ENCODE measurements around the gene SLC22A23.

SLC22A23 gene

GRCh38 chr6:3371222-3371949 lies 85.5 kb downstream of the SLC22A23 start:
- no peak for TF ChIP-seq JUND (IDR thresholded peaks at IDR 0.05; ENCODE audit: low read depth)
- DNase-seq (ENCODE audit: low read depth in 1 of 2, low spot score in 1 of 2), result no peak
- in situ Hi-C loops (cut with HindIII; ENCODE audit: low pct_unique_long_range_greater_than_20kb, low sequenced_read_pairs), result no loop called here

- no peak for TF ChIP-seq JUND (IDR thresholded peaks at IDR 0.05; ENCODE audit: low read depth)
- in situ Hi-C loops (cut with HindIII; ENCODE audit: low pct_unique_long_range_greater_than_20kb, low sequenced_read_pairs), result no loop called here
- DNase-seq (ENCODE audit: low read depth in 1 of 2, low spot score in 1 of 2), result peak in 1 of 2 experiments; percentile 63
These were observed 86.3 kb downstream of the SLC22A23 start for GRCh38 chr6:3370361-3371221.

- DNase-seq (ENCODE audit: low read depth in 1 of 2, low spot score in 1 of 2), result no peak
- in situ Hi-C loops (cut with HindIII; ENCODE audit: low pct_unique_long_range_greater_than_20kb, low sequenced_read_pairs), result no loop called here
- TF ChIP-seq JUND (IDR thresholded peaks at IDR 0.05; ENCODE audit: low read depth), result no peak
These were observed 86.9 kb downstream of the SLC22A23 start for GRCh38 chr6:3369985-3370360.

GRCh38 chr6:3368685-3369084 lies 88.2 kb downstream of the SLC22A23 start:
- in situ Hi-C loops (cut with HindIII; ENCODE audit: low pct_unique_long_range_greater_than_20kb, low sequenced_read_pairs), result no loop called here
- no peak for DNase-seq (ENCODE audit: low read depth in 1 of 2, low spot score in 1 of 2)
- TF ChIP-seq JUND (IDR thresholded peaks at IDR 0.05; ENCODE audit: low read depth), result no peak

- DNase-seq (ENCODE audit: low read depth in 1 of 2, low spot score in 1 of 2), result no peak
- in situ Hi-C loops (cut with HindIII; ENCODE audit: low pct_unique_long_range_greater_than_20kb, low sequenced_read_pairs), result no loop called here
- no peak for TF ChIP-seq JUND (IDR thresholded peaks at IDR 0.05; ENCODE audit: low read depth)
These were observed 89.2 kb downstream of the SLC22A23 start for GRCh38 chr6:3367630-3368029.

DNA sequence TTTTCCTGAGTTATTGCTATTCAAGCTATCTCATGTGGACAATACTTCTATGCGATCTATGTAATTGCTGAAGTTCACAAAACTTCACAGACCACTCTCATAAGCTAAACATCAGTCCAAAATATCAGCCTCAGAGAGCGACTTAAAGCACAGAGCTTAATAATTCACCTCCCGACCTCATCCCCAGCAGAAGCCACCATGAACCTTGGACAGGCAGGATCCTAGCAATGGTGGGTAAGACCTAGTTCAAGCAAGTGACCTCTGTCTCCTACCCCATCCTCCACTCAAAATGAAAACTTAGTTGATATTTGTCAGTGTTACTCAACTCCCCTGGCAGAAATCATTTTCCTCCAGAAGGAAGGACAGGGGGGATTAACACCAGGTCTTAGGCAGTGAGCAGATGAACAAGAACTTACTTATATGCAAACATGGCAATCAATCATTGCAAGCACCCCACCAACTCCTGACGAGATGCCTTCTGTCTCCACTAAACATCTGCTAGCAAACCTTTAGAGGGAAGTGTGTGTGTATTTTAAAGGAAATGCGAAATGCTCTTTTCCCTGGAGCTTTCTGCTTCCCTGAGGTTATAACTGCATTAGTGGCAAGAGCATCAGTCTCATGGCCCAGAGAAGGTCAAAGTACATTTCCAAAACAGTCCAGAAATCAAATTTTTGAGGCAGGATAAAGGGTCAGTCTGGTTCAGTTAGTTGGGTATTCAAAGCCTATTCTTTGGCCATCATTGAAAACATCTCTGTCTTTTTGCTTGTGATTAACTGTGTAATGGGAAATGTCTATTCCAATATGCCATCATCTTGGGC lies 90.0 kb downstream of the SLC22A23 start:
- TF ChIP-seq JUND (IDR thresholded peaks at IDR 0.05; ENCODE audit: low read depth), result no peak
- no peak for DNase-seq (ENCODE audit: low read depth in 1 of 2, low spot score in 1 of 2)
- in situ Hi-C loops (cut with HindIII; ENCODE audit: low pct_unique_long_range_greater_than_20kb, low sequenced_read_pairs), result no loop called here

DNA sequence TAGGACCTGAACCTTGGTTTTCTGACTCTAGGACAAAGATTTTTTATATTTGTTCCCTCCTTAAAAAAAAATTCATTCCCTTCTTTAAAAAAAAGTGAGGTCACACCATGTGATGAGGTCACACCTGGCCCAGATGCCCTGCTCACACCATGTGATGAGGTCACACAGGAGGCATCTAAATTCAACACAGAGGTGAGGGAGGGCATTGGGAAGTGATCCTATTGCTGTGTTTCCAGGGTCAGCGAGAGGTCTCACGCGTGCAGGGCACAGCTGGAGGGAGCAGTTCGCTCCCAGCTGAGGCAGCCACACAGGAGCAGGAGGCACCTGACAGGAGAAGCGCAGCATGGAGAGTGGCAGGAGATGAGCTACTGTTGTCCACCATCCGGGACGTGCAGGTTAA lies 92.5 kb downstream of the SLC22A23 start:
- no peak for TF ChIP-seq JUND (IDR thresholded peaks at IDR 0.05; ENCODE audit: low read depth)
- in situ Hi-C loops (cut with HindIII; ENCODE audit: low pct_unique_long_range_greater_than_20kb, low sequenced_read_pairs), result no loop called here
- DNase-seq (ENCODE audit: low read depth in 1 of 2, low spot score in 1 of 2), result no peak

DNA sequence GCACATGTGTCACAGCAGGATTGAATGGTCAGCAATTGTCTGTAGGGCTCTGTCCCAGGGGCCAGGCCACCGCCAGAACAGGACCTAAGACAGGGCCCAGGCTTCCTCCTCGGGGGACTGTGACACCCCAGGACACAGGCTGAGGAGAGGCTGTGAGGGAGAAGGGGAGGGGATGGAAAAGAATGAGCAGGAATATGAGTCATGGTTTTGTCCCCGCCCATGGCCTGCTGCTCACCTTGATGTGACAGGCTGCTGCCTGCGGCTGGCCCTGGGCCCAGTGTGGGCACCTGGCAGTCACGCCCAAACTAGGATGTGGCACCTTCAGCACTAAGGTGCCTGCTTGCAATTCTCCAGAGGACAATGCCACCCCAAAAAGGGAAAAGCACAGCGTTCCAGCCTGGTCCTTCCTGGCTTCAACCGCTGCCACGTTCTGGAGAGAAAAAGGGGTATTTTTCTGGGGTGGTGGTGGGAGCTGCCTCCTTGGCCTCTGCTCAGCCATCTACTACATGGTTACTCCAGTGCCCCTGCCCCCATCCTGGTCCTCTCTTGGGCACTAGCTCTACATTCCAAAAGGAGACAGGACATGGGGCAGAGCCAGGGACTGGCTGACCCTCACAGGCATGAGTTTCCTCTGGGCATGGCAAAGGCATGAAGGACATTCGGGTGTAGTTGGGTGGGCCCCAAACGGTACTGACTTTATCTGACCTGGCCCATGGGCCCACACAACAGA lies 93.4 kb downstream of the SLC22A23 start:
- DNase-seq (ENCODE audit: low read depth in 1 of 2, low spot score in 1 of 2), result peak; percentile 46 to 85
- TF ChIP-seq JUND (IDR thresholded peaks at IDR 0.05; ENCODE audit: low read depth), result no peak
- in situ Hi-C loops (cut with HindIII; ENCODE audit: low pct_unique_long_range_greater_than_20kb, low sequenced_read_pairs), result no loop called here

- in situ Hi-C loops (cut with HindIII; ENCODE audit: low pct_unique_long_range_greater_than_20kb, low sequenced_read_pairs), result no loop called here
These were observed 95.4 kb downstream of the SLC22A23 start for GRCh38 chr6:3361312-3362037.

DNA sequence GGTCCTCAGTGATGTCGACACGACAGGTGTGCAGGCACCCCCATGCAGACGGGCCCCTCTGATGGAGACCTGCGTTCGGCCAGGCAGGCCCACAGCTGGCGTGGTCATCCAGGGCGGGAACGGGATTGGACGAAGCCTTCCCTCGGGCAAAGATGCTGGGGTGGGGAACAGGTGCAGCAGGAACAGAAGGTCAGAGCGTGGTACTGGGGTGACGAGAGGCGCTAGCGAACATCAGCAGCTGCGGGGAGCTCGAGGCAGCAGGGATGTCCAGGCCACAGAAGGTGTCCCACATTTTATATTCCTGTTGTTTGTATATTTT lies 96.2 kb downstream of the SLC22A23 start:
- no peak for DNase-seq (ENCODE audit: low read depth in 1 of 2, low spot score in 1 of 2)
- no peak for TF ChIP-seq JUND (IDR thresholded peaks at IDR 0.05; ENCODE audit: low read depth)
- in situ Hi-C loops (cut with HindIII; ENCODE audit: low pct_unique_long_range_greater_than_20kb, low sequenced_read_pairs), result no loop called here

More at GRCh38 chr6:3361312-3362037, 95.4 kb downstream of the SLC22A23 start:
- no peak for TF ChIP-seq JUND (IDR thresholded peaks at IDR 0.05; ENCODE audit: low read depth)
- no peak for DNase-seq (ENCODE audit: low read depth in 1 of 2, low spot score in 1 of 2)

DNA sequence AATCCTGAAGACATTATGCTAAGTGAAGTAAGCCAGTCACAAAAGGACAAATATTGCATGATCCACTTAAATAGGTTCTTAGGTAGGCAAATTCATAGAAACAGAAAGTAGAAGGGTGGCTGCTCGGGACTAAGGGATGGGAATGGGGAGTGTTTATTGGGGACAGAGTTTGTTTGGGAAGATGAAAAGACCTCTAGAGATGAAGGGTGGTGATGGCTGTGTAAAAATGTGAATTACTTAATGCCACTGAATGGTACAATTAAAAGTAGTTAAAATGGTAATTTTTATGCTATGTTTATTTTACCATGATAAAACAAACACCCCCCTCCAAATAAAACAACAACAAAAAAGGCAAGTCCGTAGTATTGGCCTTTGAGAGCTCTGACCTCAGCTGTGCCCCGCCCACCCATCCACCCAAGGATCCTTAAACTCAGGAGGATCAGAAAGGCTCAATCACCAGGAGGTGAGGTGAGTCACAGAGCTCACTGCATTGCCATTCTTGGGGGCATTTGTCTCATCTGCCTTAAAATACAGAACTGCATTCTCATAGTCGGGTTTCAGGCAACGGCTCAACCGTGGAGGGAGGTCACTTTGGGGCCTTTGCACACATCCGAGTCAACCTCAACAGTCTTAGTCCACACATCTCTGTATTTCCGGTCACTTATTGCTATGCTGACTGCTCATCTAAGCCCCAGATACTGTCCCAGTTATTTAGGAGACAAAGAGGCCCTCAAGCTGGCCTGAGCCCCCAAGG lies 96.7 kb downstream of the SLC22A23 start:
- DNase-seq (ENCODE audit: low read depth in 1 of 2, low spot score in 1 of 2), result no peak
- in situ Hi-C loops (cut with HindIII; ENCODE audit: low pct_unique_long_range_greater_than_20kb, low sequenced_read_pairs), result no loop called here
- no peak for TF ChIP-seq JUND (IDR thresholded peaks at IDR 0.05; ENCODE audit: low read depth)

Data from T47D (cell line).